Lower leg skin (tissue), 3 donors: Measurements from ENCODE around the gene NEUROD1.

Experiments
- POLR2A ChIP-seq, 2 donors: fragments of 450-650 bp; IDR thresholded peaks; one replicate each; pipeline ENCODE4 v1.6.1; 2016 to 2017; ENCODE audit warnings: antibody characterized with exemption in 2 of 2, mild to moderate bottlenecking in 1 of 2, moderate library complexity in 1 of 2
- TF ChIP-seq, protein P1 (sequence below), 3 donors: fragments of 450-650 bp; IDR thresholded peaks; one replicate each; pipeline ENCODE4 v1.5.1; 2016; ENCODE audit warnings: antibody characterized with exemption in 3 of 3, mild to moderate bottlenecking in 3 of 3, moderate library complexity in 2 of 3

DNA sequence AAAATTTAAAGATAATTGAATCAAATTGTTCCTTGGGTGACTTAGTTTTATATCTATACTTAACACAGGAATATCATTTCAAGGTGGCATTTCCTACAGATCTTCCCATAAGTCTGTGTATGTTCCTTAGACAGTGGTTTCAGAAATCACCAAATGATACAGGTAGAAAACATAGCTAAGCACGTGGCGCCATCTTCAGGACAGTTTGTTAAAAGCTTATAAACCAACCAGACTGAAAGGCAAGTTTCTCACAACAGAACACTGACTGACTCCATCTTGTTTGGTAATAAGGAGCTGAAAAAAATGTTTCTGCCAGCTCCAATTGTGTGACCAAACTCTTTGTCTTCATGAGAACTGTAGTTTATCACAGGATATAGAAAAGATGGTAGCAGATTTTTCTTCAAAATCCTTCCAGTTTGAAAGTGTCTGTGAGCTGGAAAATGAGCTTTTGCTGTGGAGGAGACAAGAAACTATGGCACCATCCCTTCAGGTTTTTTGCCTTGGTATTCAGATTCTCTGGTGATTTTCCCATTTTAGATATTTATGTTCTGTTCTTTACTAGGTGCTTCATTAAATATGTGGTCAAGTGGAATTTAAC, 34.8 kb upstream of the NEUROD1 start:
- TF ChIP-seq, protein P1, sequence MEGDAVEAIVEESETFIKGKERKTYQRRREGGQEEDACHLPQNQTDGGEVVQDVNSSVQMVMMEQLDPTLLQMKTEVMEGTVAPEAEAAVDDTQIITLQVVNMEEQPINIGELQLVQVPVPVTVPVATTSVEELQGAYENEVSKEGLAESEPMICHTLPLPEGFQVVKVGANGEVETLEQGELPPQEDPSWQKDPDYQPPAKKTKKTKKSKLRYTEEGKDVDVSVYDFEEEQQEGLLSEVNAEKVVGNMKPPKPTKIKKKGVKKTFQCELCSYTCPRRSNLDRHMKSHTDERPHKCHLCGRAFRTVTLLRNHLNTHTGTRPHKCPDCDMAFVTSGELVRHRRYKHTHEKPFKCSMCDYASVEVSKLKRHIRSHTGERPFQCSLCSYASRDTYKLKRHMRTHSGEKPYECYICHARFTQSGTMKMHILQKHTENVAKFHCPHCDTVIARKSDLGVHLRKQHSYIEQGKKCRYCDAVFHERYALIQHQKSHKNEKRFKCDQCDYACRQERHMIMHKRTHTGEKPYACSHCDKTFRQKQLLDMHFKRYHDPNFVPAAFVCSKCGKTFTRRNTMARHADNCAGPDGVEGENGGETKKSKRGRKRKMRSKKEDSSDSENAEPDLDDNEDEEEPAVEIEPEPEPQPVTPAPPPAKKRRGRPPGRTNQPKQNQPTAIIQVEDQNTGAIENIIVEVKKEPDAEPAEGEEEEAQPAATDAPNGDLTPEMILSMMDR (IDR thresholded peaks at IDR 0.05), result no peak
- TF ChIP-seq POLR2A (IDR thresholded peaks at IDR 0.05), result no peak
